ENCODE measurements around the gene MRPL45. TPM values are rescaled to one million over a fixed set of nuclear protein-coding genes. Genes with fewer than 3 reads are reported as not detected.
A peak's percentile ranks its signal among the peaks of the same experiment; 100 is the strongest.

Gene MRPL45
- total RNA-seq, 1 donor from 2014 or later, result 34.0 TPM

GRCh38 chr17:38326996-38327792, 30.2 kb downstream of the MRPL45 start:
- H3K4me3 Mint-ChIP-seq (ENCODE audit: unreplicated experiment), result no peak overlapping the region
- peaks cover 4% of the 10 kb centered on the region for H3K27me3 Mint-ChIP-seq (ENCODE audit: unreplicated experiment)
- H3K4me1 Mint-ChIP-seq (ENCODE audit: low read depth, unreplicated experiment), result peaks cover 19% of the 10 kb centered on the region
- H3K9me3 Mint-ChIP-seq (ENCODE audit: unreplicated experiment), result peaks cover 5% of the 10 kb centered on the region
- no peak for DNase-seq
- H3K27ac Mint-ChIP-seq (ENCODE audit: unreplicated experiment), result peak overlapping the region; percentile 42
- no peaks in the 10 kb centered on the region for H3K36me3 Mint-ChIP-seq (ENCODE audit: unreplicated experiment)
- no peak for TF ChIP-seq CTCF (IDR thresholded peaks at IDR 0.05; ENCODE audit: partially characterized antibody, unreplicated experiment)

DNA sequence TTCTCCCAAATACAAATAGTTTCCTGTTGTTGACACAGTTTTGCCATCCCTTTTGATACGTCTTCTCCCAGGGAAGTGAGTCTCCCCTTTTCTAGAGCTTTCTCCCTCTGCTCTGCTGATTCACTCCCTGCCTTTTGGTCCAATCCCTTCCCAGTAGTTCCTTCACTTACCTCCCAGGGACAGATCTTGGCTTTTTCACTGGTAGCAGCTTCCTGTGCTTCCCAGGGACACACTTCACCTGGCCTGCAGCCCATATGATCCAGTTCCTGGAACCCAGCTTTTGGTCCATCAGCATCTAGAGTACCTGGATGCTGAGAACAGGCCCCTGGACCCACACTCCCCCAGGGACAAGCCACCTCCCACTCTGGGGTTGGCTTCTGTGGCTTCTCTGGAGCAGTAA, 31.0 kb downstream of the MRPL45 start:
- TF ChIP-seq CTCF (IDR thresholded peaks at IDR 0.05; ENCODE audit: partially characterized antibody, unreplicated experiment), result no peak
- Mint-ChIP-seq H3K4me1 (ENCODE audit: low read depth, unreplicated experiment) (peaks cover 19% of the 10 kb centered on the region), H3K9me3 (ENCODE audit: unreplicated experiment) (peaks cover 5% of the 10 kb centered on the region), H3K36me3 (ENCODE audit: unreplicated experiment) (no peaks in the 10 kb centered on the region), H3K27me3 (ENCODE audit: unreplicated experiment) (peaks cover 4% of the 10 kb centered on the region), H3K27ac (ENCODE audit: unreplicated experiment) (no peak overlapping the region), H3K4me3 (ENCODE audit: unreplicated experiment) (no peak overlapping the region)
- no peak for DNase-seq

DNA sequence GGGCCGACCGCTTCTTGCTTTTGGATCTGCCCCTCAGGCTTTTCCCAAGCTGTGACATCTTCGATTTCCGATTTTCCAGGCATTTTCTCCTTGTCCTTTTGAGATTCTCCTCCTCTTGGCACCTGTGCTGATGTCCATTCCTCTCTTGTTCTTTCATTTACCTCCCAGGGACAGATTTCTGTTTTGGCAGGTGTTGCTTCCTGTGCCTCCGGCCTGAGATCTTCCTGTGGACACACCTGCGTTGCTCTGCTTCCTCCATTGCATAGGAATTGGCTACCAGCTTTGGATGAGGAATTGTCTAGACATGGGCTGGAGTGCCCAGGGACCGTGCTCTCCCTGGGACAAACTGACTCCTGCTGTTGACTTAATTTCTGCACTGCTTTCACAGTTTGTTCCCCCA, 31.7 kb downstream of the MRPL45 start:
- Mint-ChIP-seq H3K27me3 (ENCODE audit: unreplicated experiment) (peaks cover 6% of the 10 kb centered on the region), H3K36me3 (ENCODE audit: unreplicated experiment) (no peaks in the 10 kb centered on the region), H3K4me3 (ENCODE audit: unreplicated experiment) (no peak overlapping the region), H3K4me1 (ENCODE audit: low read depth, unreplicated experiment) (peaks cover 19% of the 10 kb centered on the region), H3K27ac (ENCODE audit: unreplicated experiment) (no peak overlapping the region), H3K9me3 (ENCODE audit: unreplicated experiment) (peaks cover 5% of the 10 kb centered on the region)
- no peak for DNase-seq
- no peak for TF ChIP-seq CTCF (IDR thresholded peaks at IDR 0.05; ENCODE audit: partially characterized antibody, unreplicated experiment)

- no peak for DNase-seq
- peaks cover 6% of the 10 kb centered on the region for H3K27me3 Mint-ChIP-seq (ENCODE audit: unreplicated experiment)
- H3K9me3 Mint-ChIP-seq (ENCODE audit: unreplicated experiment), result peaks cover 5% of the 10 kb centered on the region
- H3K36me3 Mint-ChIP-seq (ENCODE audit: unreplicated experiment), result no peaks in the 10 kb centered on the region
- H3K4me3 Mint-ChIP-seq (ENCODE audit: unreplicated experiment), result no peak overlapping the region
- no peak overlapping the region for H3K27ac Mint-ChIP-seq (ENCODE audit: unreplicated experiment)
- no peak for TF ChIP-seq CTCF (IDR thresholded peaks at IDR 0.05; ENCODE audit: partially characterized antibody, unreplicated experiment)
- peaks cover 19% of the 10 kb centered on the region for H3K4me1 Mint-ChIP-seq (ENCODE audit: low read depth, unreplicated experiment)
Measured at GRCh38 chr17:38329284-38329683, 32.3 kb downstream of the MRPL45 start.
